ENCODE data around the gene TOP3B.

GRCh38 chr22:21920341-21921183 lies 62.0 kb downstream of the TOP3B start:
- TF ChIP-seq CTCF (IDR thresholded peaks at IDR 0.05) (no peak), POLR2A (IDR thresholded peaks at IDR 0.05) (no peak)
